Fibroblast of skin of back (primary cell): Measurements from ENCODE around the gene FTO.
"Not testable (repeated sequence)": the region's sequence is repeated elsewhere in the genome, so short reads cannot be mapped to it uniquely, and the experiment has no call there.

Source experiments
- DNase-seq: peaks from one replicate; pipeline ENCODE4 v3.0.0-alpha.2; 2013

Gene FTO

DNA sequence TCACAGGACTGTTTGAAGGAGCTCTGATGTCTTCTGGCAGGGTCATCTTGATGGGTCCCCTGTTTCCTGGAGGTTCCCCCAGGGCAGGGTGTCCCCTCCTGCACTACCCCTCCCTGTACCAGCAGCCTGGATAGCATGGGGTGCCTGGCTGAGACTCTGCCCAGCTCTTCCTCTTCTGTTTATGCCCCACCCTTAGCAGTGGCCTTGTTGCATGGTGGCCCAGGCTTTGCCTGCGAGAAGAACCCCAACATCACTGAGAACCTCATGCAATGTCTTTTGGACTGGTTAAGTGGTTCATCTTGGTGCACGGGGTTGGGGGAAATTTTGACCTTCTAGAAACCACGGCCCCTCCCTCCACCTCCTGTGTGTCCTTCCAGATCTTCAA, 460.8 kb downstream of the FTO start:
- no peak for DNase-seq

DNA sequence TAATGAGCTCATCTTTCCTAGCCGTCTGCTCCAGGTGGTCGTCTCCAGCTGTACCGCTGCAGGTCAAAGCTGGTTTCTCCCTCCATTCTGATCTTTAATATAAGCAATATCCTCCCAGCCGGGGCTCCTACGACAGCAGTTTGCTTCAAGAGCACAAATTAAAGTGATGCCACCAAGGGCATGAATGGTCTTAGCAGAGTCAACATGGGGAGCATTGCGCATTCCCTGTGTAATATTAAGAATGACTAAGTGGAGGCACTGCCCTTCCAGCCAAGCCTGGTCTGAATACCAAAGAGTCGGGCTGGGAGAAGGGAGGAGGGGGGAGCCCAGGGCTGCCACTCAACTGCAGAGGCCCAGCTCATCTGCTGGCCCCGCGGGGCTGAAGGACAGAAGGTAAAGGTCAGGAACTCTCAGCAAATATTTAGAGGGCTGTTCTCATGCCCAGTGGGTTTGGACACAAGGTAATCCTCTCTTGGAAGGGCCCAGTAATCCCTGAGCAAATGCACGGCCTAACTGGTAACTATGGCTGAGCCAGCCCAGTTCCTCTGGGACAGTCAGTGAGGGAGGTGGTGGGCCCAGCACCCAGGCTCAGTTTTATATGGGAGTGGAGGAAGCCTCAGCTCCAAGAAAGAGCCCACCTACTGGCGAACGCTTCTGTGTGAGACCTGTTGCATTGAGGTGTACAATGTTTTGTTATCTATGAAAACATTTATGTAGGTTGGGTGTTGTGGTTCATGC, 461.4 kb downstream of the FTO start:
- no peak for DNase-seq

DNA sequence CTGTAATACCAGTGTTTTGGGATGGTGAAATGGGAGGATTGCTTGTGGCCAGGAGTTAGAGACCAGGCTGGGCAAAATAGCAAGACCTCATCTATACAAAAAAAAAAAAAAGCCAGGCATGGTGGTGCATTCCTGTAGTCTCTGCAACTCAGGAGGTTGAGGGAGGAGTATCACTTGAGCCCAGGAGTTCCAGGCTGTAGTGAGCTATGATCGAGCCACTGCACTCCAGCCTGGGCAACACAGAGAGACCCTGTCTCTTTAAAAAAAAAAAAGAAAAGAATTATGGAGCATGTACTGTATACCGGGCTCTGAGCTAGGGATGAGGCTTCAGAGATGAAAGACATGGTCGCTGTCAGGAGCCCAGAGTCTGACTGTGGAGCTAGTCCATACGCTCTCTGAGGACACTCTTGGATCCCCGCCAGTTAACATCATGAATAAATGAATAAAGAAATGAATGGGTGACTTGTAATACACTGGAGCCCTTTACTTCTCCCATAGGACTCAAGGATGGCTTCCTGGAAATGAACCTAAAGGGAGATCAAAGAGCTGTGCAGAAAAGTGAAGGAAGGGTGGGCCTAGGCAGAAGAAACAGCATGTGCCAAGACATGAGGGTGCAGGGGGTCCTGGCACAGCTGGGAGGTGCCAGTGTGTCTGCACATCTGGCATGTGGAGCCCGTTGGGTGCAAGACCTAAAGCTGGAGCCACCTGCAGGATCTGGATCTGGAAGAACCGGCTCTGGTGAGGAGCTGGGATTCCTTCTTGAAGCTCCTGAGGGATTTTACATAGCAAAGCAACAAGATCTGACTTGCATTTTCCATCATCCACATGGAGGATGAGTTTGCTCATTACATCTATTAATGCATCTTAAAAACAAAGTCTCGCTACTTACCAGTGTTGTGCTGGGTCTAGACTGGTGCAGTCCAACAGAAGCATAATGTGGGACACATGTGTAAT, 462.2 kb downstream of the FTO start:
- no peak for DNase-seq

DNA sequence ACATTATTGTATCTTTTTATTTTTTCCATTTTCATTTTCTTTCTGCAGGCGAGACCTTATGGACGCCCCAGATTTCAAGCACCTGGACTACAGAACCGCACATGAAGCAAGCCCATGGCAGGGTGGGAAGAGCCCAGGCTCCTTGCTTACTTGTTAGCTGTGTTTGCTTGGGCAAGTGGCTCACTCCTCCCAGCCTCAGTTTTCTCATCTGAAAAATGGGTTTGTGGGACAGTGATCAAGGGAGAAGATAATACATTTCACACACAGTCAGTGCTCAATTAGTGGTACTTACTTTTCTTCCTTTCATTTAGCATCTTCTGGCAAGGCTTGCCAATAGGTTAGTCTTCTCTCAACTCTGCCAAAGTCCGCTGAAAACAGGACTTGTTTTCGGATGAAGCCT, 465.2 kb downstream of the FTO start:
- no peak for DNase-seq

DNA sequence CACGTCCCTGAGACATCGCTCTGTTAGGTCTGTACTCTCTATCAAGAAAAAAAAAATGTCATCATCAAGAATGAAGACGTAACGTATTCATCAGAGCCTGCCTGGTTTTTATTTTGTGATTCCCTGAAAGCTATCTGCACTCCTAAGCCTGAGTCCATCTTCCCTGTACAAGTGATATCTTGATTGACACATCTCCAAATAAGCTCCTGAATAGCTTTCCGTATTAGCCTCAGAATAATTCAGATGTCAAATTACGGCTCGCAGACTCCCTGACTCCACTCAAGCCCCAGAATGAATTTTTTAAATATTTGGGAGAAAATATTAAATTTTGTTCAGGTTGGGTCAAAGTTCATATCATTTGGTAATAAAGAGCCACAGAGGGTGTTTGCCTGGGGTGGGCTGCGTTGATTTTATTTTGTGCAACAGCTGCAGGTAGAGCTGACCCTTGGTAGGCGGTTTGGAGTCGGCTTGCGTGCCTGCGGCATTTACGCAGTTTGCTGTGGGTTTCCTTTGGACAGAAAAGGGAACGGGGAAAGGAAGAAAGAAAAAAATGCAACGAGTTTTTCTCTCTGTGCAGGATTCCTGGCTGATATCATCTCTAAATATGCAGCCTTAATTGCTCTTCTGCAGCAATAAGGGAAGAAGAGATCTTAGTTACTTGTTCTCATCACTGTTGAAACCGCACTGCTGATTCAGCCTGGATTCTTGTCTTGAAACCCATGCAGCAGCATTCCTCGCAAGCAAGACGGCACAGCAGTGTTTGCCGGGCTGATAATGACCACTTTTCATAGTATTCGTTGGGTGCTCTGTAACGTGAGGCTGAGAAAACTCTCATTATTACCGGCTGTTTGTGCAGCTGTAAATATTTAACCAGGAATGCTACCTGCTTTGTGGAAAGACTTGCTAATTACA, 467.9 kb downstream of the FTO start:
- peak; percentile 67 for DNase-seq

DNA sequence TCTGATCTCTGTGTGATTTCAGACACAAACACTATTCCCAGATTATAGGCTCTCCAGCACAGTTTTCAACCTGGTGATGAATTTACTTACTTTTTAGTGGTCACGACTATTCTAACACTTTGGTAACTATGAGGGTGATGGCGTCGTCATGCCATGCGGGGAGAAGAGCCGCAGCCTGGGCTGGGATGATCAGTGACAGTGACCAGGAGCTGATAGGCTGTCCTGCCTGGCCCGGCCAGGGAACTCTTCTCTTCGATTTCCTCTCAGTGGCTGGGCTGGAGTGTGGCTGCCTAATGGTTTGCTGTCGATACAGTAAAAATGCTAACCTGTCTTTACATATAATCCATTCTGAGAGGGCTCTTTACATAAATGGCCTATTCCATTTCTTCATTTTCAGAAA, 469.5 kb downstream of the FTO start:
- DNase-seq = no peak

DNA sequence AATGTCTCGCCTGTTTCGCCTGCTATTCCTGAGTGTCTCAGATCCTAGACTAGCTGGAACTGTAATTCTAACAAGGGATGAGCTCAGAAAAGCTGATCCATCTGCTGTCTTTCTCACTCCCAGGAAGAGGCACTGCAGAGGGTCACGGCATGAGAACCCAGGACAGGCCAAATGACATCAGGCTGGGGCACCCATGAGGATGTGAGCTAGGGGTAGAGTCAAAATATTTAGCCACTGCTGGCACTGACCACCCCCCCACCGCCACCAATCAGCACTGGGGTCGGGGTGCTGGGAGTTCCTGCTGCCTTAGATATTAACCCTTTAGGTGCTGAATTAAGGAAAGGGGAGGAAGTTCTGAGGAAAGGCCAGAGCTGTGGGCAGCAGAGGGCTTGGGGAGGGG, 470.2 kb downstream of the FTO start:
- DNase-seq = no peak

DNA sequence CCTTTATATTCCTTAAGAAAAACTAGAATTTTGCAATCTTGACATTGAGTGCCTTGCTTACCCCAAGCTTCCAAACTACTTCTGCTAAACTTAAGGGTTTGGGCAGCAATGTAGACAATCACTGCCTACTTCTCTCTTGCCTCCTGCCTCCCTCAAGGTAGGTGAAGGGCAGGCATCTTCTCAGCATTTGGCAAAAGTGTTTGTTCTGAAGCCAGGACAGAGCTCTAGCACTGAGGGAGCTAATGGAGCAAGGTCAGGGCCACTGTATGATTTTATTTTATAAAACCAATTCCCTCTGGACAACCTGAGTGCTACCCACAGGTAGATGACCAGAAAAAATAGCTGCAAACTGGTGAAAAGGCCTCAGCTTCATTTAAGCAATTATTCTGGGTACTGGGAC, 470.8 kb downstream of the FTO start:
- no peak for DNase-seq

DNA sequence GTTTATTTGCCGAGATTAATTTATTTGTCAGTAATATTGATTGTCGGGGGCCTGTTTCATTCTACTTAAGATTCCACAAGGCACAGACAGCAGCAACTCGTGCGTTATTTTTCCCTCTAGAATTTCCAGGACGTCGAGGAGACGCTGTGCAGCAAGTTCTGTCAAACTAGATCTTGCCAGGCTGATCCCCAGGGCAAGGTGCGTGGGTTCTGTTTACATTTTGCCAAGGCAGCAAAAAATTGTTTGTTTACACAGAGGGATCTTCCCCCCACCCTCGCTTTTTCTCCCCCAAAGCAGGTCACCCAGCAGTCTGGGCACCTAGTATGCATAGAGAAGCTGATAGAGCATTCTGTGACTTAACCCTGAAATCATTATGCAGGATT, 471.2 kb downstream of the FTO start:
- DNase-seq = no peak

DNA sequence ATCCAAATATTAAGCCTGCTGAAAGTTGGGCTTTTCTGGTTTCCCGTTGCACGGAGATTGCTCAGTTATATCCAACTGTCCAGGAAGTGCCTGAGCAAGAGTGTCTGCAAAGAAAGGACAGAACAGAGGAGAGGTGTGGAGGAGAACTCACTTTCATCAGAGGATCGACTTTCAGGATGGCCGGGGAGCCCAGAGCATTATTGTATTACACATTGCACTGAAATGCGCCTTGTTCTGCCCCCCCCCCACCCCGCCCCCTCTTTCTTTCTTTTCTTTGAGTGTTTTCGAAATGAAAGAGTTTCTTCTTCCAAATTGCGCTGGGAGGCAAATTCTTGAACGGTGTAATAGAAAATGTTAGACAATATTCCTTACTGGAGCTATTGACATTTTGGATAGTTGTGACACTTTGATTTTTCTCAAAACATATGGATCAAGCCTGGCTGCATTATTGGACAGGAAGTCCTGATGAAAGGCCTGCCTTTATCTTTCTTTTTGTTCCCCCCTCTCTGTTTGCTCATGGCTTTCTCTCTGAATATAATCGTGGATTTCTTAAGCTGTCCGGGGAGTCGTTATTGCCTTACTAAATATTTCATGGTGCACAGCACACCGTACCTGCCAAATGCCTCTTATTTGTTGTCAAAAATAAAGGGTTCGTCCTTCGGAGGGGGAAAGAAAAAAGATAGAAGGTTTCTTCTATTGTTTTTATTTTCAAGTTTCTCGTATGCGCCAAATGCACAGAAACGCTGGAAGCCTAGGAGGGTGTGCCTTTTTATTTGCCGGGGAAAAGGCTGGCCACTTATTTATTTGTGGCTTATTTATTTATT, 471.8 kb downstream of the FTO start:
- no peak for DNase-seq

DNA sequence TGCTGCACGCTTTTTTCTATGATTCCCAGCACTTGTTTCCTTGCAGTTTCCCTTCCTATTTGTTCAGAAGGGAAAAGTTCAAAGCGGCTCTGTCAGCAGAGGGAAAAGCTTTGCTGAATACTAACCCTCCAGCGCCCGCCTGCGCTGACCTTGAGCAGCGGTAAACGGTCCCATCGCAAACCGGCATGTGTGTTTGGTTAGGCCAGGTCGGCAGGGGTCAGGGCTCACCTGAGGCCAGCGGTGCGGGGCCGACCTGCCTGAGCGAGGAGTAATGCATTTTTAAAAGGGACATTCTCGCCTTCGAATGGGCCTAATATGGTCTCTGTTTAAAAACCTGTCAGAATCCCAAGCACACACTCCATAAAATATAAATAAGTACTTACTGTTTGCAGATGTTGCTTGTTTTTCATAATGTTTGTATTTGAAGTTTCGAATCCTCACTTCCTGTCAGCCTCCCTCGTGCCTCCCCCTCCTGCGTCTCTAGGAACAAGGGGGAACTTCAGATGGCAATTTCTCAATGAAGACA, 472.5 kb downstream of the FTO start:
- DNase-seq = no peak

DNA sequence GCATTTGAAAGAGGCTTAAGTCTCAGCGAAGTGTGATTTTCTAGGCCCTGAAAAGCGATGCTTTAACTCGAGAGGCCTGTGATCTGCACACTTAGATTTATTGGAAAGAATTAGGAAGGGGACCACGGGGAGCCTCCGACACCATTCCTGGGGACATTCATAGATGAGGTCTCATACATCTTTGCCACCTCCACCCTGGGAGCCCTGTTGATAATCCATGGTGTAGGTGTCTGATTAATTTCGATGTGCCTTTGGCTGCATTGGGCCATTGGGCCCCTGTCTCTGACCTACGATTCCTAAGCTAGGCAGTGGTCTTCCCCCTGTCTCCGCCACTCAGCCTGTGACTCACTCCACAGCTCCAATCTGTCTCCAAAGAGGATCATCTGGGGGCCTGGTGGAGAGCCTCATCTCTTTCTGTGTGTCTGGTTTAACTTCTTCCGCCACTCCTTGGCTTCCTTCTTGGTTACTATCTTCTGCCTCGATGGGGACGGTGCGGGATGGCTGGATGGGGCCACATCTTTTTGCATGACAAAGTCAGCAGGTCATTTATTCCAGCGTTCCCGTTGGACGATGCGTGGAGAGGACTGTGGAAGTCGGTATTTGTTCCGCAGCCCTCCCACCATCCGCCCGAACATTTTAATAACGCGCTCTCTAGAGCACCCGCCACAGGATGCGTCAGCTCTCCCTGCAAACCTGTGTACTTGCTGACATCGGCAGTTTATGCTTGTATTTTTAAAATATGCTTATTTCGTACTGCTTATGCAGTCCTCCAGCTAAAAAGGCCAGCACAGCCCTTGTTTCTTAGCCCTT, 473.3 kb downstream of the FTO start:
- no peak for DNase-seq

DNA sequence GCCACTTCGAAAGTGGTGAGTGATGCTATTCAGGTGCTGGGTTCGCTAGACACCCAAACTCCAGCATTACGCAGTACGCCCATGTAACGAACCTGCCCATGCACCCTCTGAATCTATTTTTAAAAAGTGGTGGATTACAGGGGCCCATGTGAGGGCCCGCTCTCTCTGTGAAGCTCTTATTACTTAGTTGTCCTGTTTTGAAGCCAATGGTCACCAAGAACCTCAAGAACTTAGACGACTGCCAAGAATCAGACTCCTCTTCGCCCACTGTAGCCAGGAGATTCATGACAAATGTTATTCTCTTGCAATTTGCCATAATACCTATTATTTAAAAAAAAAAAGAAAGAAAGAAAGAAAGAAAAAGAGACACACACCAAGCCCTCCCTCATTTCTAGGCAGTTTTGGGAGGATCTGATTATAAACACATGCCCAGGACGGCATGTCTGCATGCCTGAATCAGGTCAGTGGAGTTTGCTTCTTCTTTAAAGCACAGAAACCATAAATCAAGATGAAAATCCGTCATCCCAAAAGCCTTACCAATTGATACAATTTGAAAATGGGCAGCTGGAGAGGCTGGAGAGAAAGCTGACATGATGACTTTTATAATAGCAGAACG, 474.0 kb downstream of the FTO start:
- no peak for DNase-seq

DNA sequence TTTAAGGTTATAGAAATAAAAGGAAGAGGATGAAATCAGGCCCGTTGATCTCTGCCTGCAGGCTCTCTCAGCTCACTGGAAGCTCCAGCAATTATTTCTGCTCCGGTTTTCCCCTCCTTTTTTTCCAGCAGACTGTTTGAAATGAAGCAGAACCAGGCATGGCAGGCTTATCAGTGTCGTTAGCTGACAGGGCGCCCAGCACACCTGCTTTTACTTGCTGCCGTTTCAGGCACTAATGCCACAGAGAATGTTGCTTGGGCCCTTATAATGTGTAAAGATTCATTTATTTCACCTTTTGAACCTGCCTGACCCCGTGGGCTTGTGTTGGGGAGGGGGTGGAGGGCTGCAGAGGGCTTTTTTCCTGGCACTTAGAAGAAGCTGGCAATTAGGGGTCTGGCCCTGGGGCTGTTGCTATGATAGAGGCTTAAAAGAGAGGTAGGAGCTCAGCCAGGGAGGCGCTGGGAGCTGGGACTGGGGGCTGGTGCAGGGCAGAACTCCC, 474.6 kb downstream of the FTO start:
- DNase-seq = no peak

DNA sequence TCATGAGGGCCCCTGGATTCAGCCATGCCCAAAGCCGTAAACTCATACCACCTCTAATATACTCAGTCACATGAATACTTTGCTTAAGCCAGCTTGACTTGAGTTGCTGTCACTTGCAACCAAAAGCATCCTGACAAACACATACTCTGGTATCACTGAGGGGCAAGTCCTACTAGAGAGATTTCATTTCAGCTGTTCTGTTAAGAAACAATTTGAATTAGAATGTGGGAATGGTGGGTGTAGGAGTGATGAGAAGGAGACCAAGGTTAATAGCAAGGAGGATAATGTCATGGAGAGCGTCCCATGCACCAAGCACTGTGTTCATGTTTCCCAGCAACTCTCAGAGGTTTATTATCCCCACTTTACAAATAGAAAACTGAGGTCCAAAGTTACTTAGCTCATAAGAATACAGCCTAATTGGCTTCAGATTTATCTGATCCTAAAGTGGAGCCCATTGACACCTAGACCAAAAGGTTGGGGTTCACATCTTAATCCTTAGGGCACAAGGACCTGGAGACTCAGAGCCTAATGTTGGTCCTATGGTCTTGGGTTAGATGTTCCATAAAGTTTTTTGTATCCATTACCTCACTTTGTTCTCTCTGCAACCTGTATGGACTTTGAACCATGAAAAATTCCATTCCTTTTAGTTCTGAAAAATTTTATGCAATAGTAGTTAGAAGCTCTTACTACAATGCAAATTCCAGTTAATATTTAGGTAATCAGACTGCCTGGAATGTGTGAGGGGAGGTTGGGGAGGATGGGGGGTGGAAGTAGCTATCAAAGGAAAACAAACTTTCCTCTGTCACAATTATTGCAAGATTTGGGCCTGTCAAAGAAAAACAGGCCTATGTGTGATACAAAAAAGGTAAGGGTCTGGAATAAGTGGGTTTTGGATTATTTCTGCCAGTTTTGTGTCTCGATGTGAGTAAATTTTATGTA, 476.7 kb downstream of the FTO start:
- DNase-seq = no peak

DNA sequence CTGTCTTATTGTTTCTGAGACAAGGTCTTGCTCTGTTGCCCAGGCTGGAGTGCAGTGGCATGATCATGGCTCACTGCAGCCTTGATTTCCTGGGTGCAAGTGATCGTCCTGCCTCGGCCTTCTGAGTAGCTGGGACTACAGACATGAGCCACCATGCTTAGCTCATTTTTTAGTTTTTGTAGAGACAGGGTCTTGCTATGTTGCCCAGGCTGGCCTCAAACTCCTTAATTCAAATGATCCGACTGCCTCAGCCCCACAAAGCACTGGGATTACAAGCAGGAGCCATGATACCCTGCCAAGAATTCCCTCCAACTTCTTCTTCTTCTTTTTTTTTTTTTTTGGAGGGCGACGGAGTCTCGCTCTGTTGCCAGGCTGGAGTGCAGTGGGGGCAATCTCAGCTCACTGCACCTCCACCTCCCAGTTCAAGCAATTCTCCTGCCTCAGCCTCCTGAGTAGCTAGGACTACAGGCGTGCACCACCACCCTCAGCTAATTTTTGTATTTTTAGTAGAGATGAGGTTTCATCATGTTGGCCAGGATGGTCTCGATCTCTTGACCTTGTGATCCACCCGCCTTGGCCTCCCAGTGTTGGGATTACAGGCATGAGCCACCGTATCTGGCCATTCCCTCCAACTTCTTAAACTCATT, 477.9 kb downstream of the FTO start:
- DNase-seq = not testable (repeated sequence)

DNA sequence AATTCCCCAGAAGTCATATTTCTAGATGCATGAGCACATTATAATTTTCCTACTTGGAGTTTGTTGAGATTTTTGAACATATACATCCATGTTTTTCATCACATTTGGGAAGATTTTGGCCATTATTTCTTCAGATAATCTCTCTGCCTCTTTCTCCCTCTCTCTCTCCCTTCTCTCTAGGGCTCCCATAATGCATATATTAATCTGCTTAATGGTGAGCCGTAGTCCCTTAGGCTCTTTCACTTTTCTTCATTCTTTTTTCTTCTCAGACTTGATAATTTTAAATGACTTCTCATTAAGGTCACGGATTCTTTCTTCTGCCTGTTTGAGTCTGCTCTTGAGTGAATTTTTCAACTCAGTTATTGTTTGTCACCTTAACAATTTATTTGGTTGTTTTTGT, 481.1 kb downstream of the FTO start:
- DNase-seq = no peak

DNA sequence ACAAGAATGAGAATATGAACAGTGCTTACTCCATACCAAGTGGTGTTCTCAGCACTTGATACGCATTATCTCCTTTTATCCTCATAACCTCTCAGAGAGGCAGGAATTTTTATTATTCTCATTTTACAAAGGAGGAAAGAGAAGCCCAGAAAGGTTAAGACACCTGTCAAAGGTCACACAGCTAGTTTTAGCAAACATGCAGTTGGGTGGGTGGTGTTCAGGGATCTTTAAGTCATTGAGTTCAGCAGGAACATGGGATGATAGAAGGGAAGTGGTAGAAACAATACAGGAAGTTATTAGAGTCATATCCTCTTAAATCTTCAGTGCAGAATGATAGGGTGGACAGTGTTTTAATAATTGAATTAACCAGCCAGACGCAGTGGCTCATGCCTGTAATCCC, 487.2 kb downstream of the FTO start:
- no peak for DNase-seq
